Spleen (tissue), 3 donors: Measurements from ENCODE around the gene PCP2.

Source experiments
- POLR2A ChIP-seq, 3 donors: fragments of 450-650 bp; IDR thresholded peaks; one replicate each; pipeline ENCODE4 v1.5.1; 2017; ENCODE audit warnings: antibody characterized with exemption in 3 of 3, mild to moderate bottlenecking in 1 of 3
- POLR2AphosphoS5 ChIP-seq, 3 donors: sonication (generic); formaldehyde crosslinking; IDR thresholded peaks; one replicate each; pipeline ENCODE4 v1.5.1; 2017; ENCODE audit warnings: antibody characterized with exemption in 3 of 3

DNA sequence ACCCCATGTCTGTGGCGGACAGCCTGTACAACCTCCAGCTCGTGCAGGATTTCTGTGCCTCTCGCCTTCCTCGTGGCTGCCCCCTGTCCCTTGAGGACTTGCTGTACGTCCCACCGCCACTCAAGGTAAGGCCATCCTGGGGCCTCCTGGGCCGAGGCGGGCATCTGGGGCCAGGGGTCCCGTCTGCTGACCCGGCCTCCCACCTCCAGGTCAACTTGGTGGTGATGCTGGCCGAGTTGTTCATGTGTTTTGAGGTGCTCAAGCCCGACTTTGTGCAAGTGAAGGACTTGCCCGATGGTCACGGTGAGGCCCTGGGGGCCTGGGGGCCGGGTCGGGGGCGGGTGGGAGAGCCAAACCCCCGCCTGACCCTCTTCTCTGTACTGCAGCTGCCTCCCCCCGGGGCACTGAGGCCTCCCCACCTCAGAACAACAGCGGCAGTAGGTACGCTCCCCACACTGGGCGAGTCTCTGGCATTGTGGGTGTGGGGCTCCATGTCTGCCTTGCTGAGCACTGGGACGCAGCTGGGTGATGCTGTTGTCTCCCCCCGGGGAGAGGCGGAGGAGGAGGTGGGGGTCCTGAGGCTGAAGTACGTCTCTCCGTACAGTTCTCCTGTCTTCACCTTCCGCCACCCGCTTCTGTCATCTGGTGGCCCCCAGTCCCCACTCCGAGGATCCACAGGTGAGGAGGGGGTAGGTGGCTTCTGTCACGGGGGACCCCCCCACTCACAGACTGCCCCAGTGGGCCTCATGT, 22.9 kb downstream of the PCP2 start:
- TF ChIP-seq POLR2A (IDR thresholded peaks at IDR 0.05) (no peak), POLR2AphosphoS5 (IDR thresholded peaks at IDR 0.05) (no peak)
